Right lobe of liver (tissue), 4 donors: ENCODE measurements around the gene ALKBH3.

Experiments used
- POLR2A ChIP-seq: fragments of 450-650 bp; IDR thresholded peaks from one replicate; pipeline ENCODE4 v1.6.1; 2017; ENCODE audit warnings: antibody characterized with exemption, mild to moderate bottlenecking
- TF ChIP-seq, protein P1 (sequence below), 4 donors: fragments of 200-600 bp in 3 of 4; fragments of 450-650 bp in 1 of 4; IDR thresholded peaks; one replicate each; pipeline versions ENCODE4 v1.5.1 to v1.8.0; 2016 to 2022; ENCODE audit warnings: antibody characterized with exemption in 4 of 4, mild to moderate bottlenecking in 2 of 4
- donor health status: DM: no; HTN: no; CAD: no.
- donor health status: DM: no; HTN: no; CAD: no.
- donor health status: DM: no; HTN: yes; CAD: no.

DNA sequence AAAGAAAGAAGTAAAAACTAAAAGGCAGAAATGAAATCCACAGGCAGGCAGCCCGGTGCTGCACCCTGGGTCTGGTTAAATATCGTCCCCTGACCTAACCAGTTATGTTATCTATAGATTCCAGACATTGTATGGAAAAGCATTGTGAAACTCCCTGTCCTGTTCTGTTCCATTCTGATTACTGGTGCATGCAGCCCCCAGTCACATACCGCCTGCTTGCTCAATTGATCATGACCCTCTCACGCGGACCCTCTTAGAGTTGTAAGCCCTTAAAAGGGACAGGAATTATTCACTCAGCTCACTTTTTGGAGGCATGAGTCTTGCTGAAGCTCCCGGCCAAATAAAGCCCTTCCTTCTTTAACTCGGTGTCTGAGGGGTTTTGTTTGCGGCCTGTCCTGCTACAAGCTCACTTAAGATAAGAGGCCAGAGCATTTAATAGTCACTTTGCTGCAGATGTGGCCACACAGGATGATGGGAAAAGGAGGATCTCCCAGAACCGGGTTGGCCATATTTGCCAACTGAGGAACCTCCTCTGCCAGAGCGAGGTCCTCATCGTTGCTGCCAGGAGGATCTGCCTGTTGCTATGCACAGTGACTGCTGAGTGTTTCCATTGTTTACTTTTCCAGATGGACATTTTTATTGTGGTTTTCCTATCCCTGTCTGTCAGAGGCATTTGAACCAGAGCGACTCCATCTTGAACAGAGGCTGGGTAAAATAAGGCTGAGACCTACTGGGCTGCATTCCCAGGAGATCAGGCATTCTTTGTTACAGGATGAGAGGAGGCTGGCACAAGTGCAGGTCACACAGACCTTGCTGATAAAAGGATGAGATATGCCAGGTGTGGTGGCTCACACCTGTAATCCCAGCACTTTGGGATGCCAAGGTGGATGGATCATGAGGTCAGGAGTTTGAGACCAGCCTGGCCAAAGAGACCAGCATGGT is 72.0 kb downstream of the ALKBH3 start:
- TF ChIP-seq, protein P1, sequence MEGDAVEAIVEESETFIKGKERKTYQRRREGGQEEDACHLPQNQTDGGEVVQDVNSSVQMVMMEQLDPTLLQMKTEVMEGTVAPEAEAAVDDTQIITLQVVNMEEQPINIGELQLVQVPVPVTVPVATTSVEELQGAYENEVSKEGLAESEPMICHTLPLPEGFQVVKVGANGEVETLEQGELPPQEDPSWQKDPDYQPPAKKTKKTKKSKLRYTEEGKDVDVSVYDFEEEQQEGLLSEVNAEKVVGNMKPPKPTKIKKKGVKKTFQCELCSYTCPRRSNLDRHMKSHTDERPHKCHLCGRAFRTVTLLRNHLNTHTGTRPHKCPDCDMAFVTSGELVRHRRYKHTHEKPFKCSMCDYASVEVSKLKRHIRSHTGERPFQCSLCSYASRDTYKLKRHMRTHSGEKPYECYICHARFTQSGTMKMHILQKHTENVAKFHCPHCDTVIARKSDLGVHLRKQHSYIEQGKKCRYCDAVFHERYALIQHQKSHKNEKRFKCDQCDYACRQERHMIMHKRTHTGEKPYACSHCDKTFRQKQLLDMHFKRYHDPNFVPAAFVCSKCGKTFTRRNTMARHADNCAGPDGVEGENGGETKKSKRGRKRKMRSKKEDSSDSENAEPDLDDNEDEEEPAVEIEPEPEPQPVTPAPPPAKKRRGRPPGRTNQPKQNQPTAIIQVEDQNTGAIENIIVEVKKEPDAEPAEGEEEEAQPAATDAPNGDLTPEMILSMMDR (IDR thresholded peaks at IDR 0.05) = no peak
- no peak for TF ChIP-seq POLR2A
